22Rv1 (cell line): ENCODE measurements around the gene MCF2L.

Source experiments
- CTCF ChIP-seq: fragments of 450-650 bp; IDR thresholded peaks from 2 replicates; pipeline ENCODE4 v1.5.1; 2017; ENCODE audit warnings: mild to moderate bottlenecking
- ZFX ChIP-seq: fragments of 450-650 bp; IDR thresholded peaks from 2 replicates; pipeline ENCODE4 v1.6.1; 2017; ENCODE audit warnings: antibody characterized with exemption, borderline replicate concordance

DNA sequence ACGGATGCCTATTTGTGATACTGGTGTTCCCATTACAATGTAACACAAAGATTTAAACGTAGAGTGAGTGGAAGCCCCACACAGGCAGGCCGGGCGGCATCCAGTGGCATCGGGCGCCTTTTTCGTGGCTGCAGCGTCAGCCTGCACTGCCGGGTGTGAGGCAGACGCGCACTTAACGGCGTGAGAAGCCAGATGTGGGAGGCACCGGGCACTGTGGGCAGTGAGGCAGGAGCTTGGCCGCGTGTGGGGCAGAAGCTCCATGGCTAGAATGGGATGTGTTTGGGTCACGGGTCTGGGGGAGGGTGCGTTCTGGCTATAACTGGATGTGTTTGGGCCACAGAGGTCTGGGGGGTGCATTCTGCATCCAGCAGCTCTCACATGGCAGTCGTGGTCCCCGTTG is 73.4 kb downstream of the MCF2L start:
- TF ChIP-seq CTCF (no peak), ZFX (no peak)
